ENCODE measurements around the gene ZNF366. TPM values are rescaled to one million over a fixed set of nuclear protein-coding genes. Genes with fewer than 3 reads are reported as not detected.

ZNF366 gene
- total RNA-seq, 1 donor from 2014 or later, result 13.8 TPM

GRCh38 chr5:72494623-72495124, 12.5 kb downstream of the ZNF366 start:
- DNase-seq (ENCODE audit: low spot score), result no peak

- no peak for DNase-seq (ENCODE audit: low spot score)
Observed at GRCh38 chr5:72489536-72489935, 17.7 kb downstream of the ZNF366 start.

GRCh38 chr5:72488756-72489155, 18.5 kb downstream of the ZNF366 start:
- no peak for DNase-seq (ENCODE audit: low spot score)

GRCh38 chr5:72487177-72487576, 20.0 kb downstream of the ZNF366 start:
- DNase-seq (ENCODE audit: low spot score), result no peak

GRCh38 chr5:72486371-72486770, 20.8 kb downstream of the ZNF366 start:
- DNase-seq (ENCODE audit: low spot score), result no peak

GRCh38 chr5:72485430-72485974, 21.7 kb downstream of the ZNF366 start:
- DNase-seq (ENCODE audit: low spot score), result no peak

GRCh38 chr5:72482046-72482445, 25.2 kb downstream of the ZNF366 start:
- DNase-seq (ENCODE audit: low spot score), result no peak

- no peak for DNase-seq (ENCODE audit: low spot score)
Observed at GRCh38 chr5:72480841-72481240, 26.4 kb downstream of the ZNF366 start.

GRCh38 chr5:72479921-72480320, 27.3 kb downstream of the ZNF366 start:
- no peak for DNase-seq (ENCODE audit: low spot score)

GRCh38 chr5:72478684-72479083, 28.5 kb downstream of the ZNF366 start:
- no peak for DNase-seq (ENCODE audit: low spot score)

- no peak for DNase-seq (ENCODE audit: low spot score)
Observed at GRCh38 chr5:72478276-72478675, 28.9 kb downstream of the ZNF366 start.

GRCh38 chr5:72477644-72478043, 29.6 kb downstream of the ZNF366 start:
- DNase-seq (ENCODE audit: low spot score), result no peak

GRCh38 chr5:72477176-72477575, 30.0 kb downstream of the ZNF366 start:
- DNase-seq (ENCODE audit: low spot score), result no peak

GRCh38 chr5:72476721-72477120, 30.5 kb downstream of the ZNF366 start:
- DNase-seq (ENCODE audit: low spot score), result no peak

GRCh38 chr5:72476275-72476674, 30.9 kb downstream of the ZNF366 start:
- DNase-seq (ENCODE audit: low spot score), result no peak

GRCh38 chr5:72474516-72474915, 32.7 kb downstream of the ZNF366 start:
- no peak for DNase-seq (ENCODE audit: low spot score)

- DNase-seq (ENCODE audit: low spot score), result no peak
Observed at GRCh38 chr5:72474046-72474500, 33.1 kb downstream of the ZNF366 start.

- no peak for DNase-seq (ENCODE audit: low spot score)
Observed at GRCh38 chr5:72472666-72473422, 34.4 kb downstream of the ZNF366 start.

GRCh38 chr5:72472031-72472430, 35.2 kb downstream of the ZNF366 start:
- DNase-seq (ENCODE audit: low spot score), result no peak

- no peak for DNase-seq (ENCODE audit: low spot score)
Observed at GRCh38 chr5:72470826-72471225, 36.4 kb downstream of the ZNF366 start.

- no peak for DNase-seq (ENCODE audit: low spot score)
Observed at GRCh38 chr5:72468606-72469005, 38.6 kb downstream of the ZNF366 start.

GRCh38 chr5:72468024-72468423, 39.2 kb downstream of the ZNF366 start:
- no peak for DNase-seq (ENCODE audit: low spot score)

- no peak for DNase-seq (ENCODE audit: low spot score)
Observed at GRCh38 chr5:72467461-72467860, 39.7 kb downstream of the ZNF366 start.

Data from mesenteric fat pad (tissue), 1 donor.